Measurements from ENCODE around the gene OST4.

The OST4 gene

GRCh38 chr2:27091746-27092695 is 20.6 kb upstream of the OST4 start:
- Histone ChIP-seq H3K27ac (ENCODE audit: poor library complexity, severe bottlenecking) (no peak overlapping the region), H3K9me3 (ENCODE audit: severe bottlenecking) (no peaks in the 10 kb centered on the region), H3K4me1 (ENCODE audit: insufficient read depth, poor library complexity, severe bottlenecking) (no peaks in the 10 kb centered on the region), H3K4me3 (ENCODE audit: severe bottlenecking) (no peak overlapping the region), H3K27me3 (ENCODE audit: insufficient read depth, poor library complexity, severe bottlenecking) (no peaks in the 10 kb centered on the region), H3K36me3 (ENCODE audit: low read depth) (no peaks in the 10 kb centered on the region)
- no peak for DNase-seq (ENCODE audit: low spot score)
- TF ChIP-seq CTCF (IDR thresholded peaks at IDR 0.05; ENCODE audit: poor library complexity, severe bottlenecking): no peak
- ATAC-seq (ENCODE audit: low read depth): no peak

GRCh38 chr2:27089111-27089954 is 17.9 kb upstream of the OST4 start:
- no peak for TF ChIP-seq CTCF (IDR thresholded peaks at IDR 0.05; ENCODE audit: poor library complexity, severe bottlenecking)
- Histone ChIP-seq H3K27ac (ENCODE audit: poor library complexity, severe bottlenecking) (no peak overlapping the region), H3K4me3 (ENCODE audit: severe bottlenecking) (no peak overlapping the region), H3K36me3 (ENCODE audit: low read depth) (no peaks in the 10 kb centered on the region), H3K4me1 (ENCODE audit: insufficient read depth, poor library complexity, severe bottlenecking) (no peaks in the 10 kb centered on the region), H3K9me3 (ENCODE audit: severe bottlenecking) (no peaks in the 10 kb centered on the region), H3K27me3 (ENCODE audit: insufficient read depth, poor library complexity, severe bottlenecking) (no peaks in the 10 kb centered on the region)
- no peak for DNase-seq (ENCODE audit: low spot score)
- ATAC-seq (ENCODE audit: low read depth): no peak

GRCh38 chr2:27088634-27089033 is 17.2 kb upstream of the OST4 start:
- no peak overlapping the region for H3K4me3 ChIP-seq (ENCODE audit: severe bottlenecking)
- DNase-seq (ENCODE audit: low spot score) (no peak), ATAC-seq (ENCODE audit: low read depth) (no peak)
- no peaks in the 10 kb centered on the region for H3K36me3 ChIP-seq (ENCODE audit: low read depth)
- no peaks in the 10 kb centered on the region for H3K27me3 ChIP-seq (ENCODE audit: insufficient read depth, poor library complexity, severe bottlenecking)
- H3K4me1 ChIP-seq (ENCODE audit: insufficient read depth, poor library complexity, severe bottlenecking): no peaks in the 10 kb centered on the region
- no peaks in the 10 kb centered on the region for H3K9me3 ChIP-seq (ENCODE audit: severe bottlenecking)
- no peak for TF ChIP-seq CTCF (IDR thresholded peaks at IDR 0.05; ENCODE audit: poor library complexity, severe bottlenecking)
- H3K27ac ChIP-seq (ENCODE audit: poor library complexity, severe bottlenecking): no peak overlapping the region

GRCh38 chr2:27087823-27088410 is 16.5 kb upstream of the OST4 start:
- Histone ChIP-seq H3K9me3 (ENCODE audit: severe bottlenecking) (no peaks in the 10 kb centered on the region), H3K27ac (ENCODE audit: poor library complexity, severe bottlenecking) (no peak overlapping the region), H3K4me1 (ENCODE audit: insufficient read depth, poor library complexity, severe bottlenecking) (no peaks in the 10 kb centered on the region), H3K36me3 (ENCODE audit: low read depth) (no peaks in the 10 kb centered on the region), H3K27me3 (ENCODE audit: insufficient read depth, poor library complexity, severe bottlenecking) (no peaks in the 10 kb centered on the region), H3K4me3 (ENCODE audit: severe bottlenecking) (no peak overlapping the region)
- DNase-seq (ENCODE audit: low spot score) (no peak), ATAC-seq (ENCODE audit: low read depth) (no peak)
- TF ChIP-seq CTCF (IDR thresholded peaks at IDR 0.05; ENCODE audit: poor library complexity, severe bottlenecking): no peak
